ENCODE measurements around the gene TNFRSF19. TPM values are rescaled to one million over a fixed set of nuclear protein-coding genes. Genes with fewer than 3 reads are reported as not detected.
A peak's percentile ranks its signal among the peaks of the same experiment; 100 is the strongest.

Gene TNFRSF19
- total RNA-seq, 1 experiment from 2014 or later: 63.4 TPM

DNA sequence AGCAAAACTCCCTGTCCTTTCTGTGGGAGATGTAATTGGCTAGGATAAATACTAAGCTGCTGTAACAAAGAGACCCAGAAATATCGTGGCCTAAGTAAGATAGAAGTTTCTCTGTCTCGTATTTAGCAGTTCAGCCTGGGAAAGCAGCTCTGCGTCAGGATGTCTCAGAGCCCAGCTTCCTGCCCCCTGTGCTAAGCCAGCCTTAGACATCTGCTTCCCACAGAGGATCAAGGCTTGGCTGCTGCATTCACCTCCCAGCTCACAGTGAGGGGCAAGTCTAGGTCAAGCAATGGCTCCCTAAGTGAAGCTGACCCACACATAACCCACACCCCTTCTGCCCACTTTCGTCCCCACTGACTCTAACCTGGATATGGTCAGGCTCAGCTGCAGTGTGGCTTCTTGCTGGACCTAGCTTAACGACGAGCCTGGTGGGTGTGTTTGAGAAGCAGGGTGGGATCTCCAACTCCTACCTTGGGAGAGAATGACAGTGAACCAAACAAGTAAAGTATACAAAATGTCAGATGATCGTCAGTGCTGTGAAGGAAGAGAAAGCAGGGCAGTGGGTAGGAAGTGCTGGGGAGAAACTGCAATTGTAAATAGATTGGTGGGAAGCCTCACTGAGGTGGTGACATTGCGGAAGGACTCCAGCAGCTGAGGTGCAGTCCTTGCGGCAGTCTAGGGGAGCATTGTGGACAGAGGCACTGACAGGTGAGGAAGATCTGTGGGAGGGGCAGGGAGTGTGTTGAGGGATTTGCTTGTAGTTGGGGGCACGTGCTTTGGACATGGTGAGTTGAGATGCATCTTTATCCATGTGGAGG is 82.9 kb downstream of the TNFRSF19 start:
- no peaks in the 10 kb centered on the region for H3K36me3 ChIP-seq (ENCODE audit: control insufficient read depth, insufficient read depth, low read length)
- CTCF ChIA-PET: no interaction called here
- Mint-ChIP-seq H3K36me3 (ENCODE audit: insufficient read depth, unreplicated experiment) (peaks cover 11% of the 10 kb centered on the region), H3K27ac (ENCODE audit: unreplicated experiment) (peak overlapping the region; percentile 42), H3K4me3 (ENCODE audit: unreplicated experiment) (peak overlapping the region; percentile 1), H3K27me3 (ENCODE audit: insufficient read depth, unreplicated experiment) (no peaks in the 10 kb centered on the region), H3K4me1 (ENCODE audit: low read depth, unreplicated experiment) (peaks cover 47% of the 10 kb centered on the region), H3K9me3 (ENCODE audit: unreplicated experiment) (no peaks in the 10 kb centered on the region)
- H3K4me1 ChIP-seq: peaks cover 46% of the 10 kb centered on the region
- intact Hi-C loops (cut with micrococcal nuclease; ENCODE audit: unreplicated experiment): no loop called here
- TF ChIP-seq, protein P1, sequence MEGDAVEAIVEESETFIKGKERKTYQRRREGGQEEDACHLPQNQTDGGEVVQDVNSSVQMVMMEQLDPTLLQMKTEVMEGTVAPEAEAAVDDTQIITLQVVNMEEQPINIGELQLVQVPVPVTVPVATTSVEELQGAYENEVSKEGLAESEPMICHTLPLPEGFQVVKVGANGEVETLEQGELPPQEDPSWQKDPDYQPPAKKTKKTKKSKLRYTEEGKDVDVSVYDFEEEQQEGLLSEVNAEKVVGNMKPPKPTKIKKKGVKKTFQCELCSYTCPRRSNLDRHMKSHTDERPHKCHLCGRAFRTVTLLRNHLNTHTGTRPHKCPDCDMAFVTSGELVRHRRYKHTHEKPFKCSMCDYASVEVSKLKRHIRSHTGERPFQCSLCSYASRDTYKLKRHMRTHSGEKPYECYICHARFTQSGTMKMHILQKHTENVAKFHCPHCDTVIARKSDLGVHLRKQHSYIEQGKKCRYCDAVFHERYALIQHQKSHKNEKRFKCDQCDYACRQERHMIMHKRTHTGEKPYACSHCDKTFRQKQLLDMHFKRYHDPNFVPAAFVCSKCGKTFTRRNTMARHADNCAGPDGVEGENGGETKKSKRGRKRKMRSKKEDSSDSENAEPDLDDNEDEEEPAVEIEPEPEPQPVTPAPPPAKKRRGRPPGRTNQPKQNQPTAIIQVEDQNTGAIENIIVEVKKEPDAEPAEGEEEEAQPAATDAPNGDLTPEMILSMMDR (IDR thresholded peaks at IDR 0.05; ENCODE audit: insufficient read depth in 1 of 2, low read depth in 1 of 2, low read length in 1 of 2, severe bottlenecking in 1 of 2, unreplicated experiment in 1 of 2): no peak
- DNase-seq: no peak
- H3K9me3 ChIP-seq: no peaks in the 10 kb centered on the region
- POLR2A ChIA-PET: no interaction called here
- H3K4me3 ChIP-seq (ENCODE audit: low read depth, low read length): no peak overlapping the region
- no peaks in the 10 kb centered on the region for H3K27me3 ChIP-seq (replicated peaks; ENCODE audit: control insufficient read depth, insufficient read depth, low read length)
- no TSS peak for BruUV-seq (replicated peaks)

DNA sequence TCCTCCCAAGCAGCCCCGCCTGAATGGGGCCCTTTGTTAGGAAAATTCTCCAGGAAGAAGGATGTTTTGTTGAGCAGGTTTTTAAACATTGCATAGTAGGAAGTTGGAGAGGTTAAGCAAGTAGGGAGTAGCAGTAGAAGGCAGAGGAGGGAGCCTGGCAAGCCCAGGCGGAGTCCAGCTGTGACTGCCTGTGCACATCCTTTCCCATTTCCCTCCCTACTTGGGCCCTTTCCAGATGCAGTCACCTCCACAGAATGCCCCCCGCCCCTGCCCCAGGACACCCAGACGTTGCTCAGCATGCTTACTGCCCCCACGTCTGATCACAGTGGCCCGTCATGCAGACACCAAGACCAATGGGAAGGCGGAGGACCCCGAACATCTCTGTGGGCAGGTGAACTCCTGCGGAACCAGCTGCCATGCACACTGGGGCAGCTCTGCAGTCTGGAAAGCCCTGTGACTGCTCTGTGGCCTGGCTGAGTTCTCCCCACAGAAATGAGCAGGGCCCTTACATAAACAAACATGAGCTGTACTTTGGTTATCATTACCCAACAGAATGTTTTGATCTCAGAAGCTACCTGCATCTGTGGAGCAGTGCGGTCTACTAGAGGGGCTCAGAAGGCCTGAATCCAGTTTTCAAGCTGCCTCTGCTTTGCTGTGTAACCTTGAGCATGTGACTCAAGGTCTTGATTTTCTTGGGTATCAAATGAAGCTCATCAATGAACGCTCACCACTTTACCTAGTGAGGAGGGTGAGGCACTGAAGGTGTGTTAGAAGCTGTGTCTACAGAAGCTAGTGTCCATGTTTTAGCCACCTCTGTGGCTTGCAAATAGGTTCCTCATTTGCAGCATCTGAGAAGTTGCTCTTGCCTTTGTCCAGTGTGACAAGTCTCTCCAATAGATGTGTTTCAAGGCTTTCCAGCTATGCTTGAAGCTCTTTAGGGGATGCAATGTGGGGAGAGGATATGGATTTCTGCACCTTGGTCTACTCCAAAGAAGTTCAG is 84.2 kb downstream of the TNFRSF19 start:
- BruUV-seq (replicated peaks): no TSS peak
- Histone ChIP-seq H3K4me3 (ENCODE audit: low read depth, low read length) (no peak overlapping the region), H3K4me1 (peaks cover 49% of the 10 kb centered on the region), H3K36me3 (ENCODE audit: control insufficient read depth, insufficient read depth, low read length) (no peaks in the 10 kb centered on the region), H3K9me3 (no peaks in the 10 kb centered on the region), H3K27me3 (replicated peaks; ENCODE audit: control insufficient read depth, insufficient read depth, low read length) (no peaks in the 10 kb centered on the region)
- no peak for DNase-seq
- intact Hi-C loops (cut with micrococcal nuclease; ENCODE audit: unreplicated experiment): loop anchor here (5.0 kb wide), 1 partner anchor 77 kb away; no protein-coding TSS in a partner anchor
- no peaks in the 10 kb centered on the region for H3K27me3 Mint-ChIP-seq (ENCODE audit: insufficient read depth, unreplicated experiment)
- peaks cover 43% of the 10 kb centered on the region for H3K4me1 Mint-ChIP-seq (ENCODE audit: low read depth, unreplicated experiment)
- ChIA-PET CTCF (interaction anchor here (1.0 to 1.1 kb wide), 2 partner anchors 13 to 76 kb away, joined by 4 to 5 read pairs; no protein-coding TSS in a partner anchor), POLR2A (no interaction called here)
- no peak overlapping the region for H3K4me3 Mint-ChIP-seq (ENCODE audit: unreplicated experiment)
- H3K9me3 Mint-ChIP-seq (ENCODE audit: unreplicated experiment): no peaks in the 10 kb centered on the region
- TF ChIP-seq, protein P1 (IDR thresholded peaks at IDR 0.05; ENCODE audit: insufficient read depth in 1 of 2, low read depth in 1 of 2, low read length in 1 of 2, severe bottlenecking in 1 of 2, unreplicated experiment in 1 of 2): no peak
- H3K27ac Mint-ChIP-seq (ENCODE audit: unreplicated experiment): peak overlapping the region; percentile 42
- peaks cover 18% of the 10 kb centered on the region for H3K36me3 Mint-ChIP-seq (ENCODE audit: insufficient read depth, unreplicated experiment)

DNA sequence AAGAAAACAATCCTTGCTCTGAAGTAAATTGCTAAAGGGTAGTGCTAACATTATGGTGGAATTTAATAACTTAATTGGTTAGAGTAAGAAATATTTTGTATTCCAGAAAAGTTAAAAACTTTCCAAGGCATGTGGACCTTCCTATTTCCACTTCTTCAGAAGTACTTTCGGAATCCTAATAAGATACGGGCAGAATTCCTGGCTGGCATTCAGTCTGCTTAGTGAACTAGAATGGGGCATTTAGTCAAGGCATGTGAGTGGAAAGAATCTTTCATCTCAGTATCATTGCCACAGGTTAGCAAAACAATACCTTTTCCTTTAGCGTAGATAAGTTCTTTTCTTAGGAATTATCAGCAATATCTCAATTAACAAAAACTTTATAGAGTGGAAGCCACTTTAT is 85.1 kb downstream of the TNFRSF19 start:
- POLR2A ChIA-PET: no interaction called here
- no peak overlapping the region for H3K4me3 ChIP-seq (ENCODE audit: low read depth, low read length)
- CTCF ChIA-PET: no interaction called here
- Mint-ChIP-seq H3K36me3 (ENCODE audit: insufficient read depth, unreplicated experiment) (peaks cover 24% of the 10 kb centered on the region), H3K9me3 (ENCODE audit: unreplicated experiment) (no peaks in the 10 kb centered on the region), H3K27me3 (ENCODE audit: insufficient read depth, unreplicated experiment) (no peaks in the 10 kb centered on the region), H3K4me3 (ENCODE audit: unreplicated experiment) (no peak overlapping the region), H3K27ac (ENCODE audit: unreplicated experiment) (peak overlapping the region; percentile 40), H3K4me1 (ENCODE audit: low read depth, unreplicated experiment) (peaks cover 38% of the 10 kb centered on the region)
- no TSS peak for BruUV-seq (replicated peaks)
- no peaks in the 10 kb centered on the region for H3K27me3 ChIP-seq (replicated peaks; ENCODE audit: control insufficient read depth, insufficient read depth, low read length)
- intact Hi-C loops (cut with micrococcal nuclease; ENCODE audit: unreplicated experiment): loop anchor here (5.0 kb wide), 1 partner anchor 78 kb away; no protein-coding TSS in a partner anchor
- no peaks in the 10 kb centered on the region for H3K9me3 ChIP-seq
- H3K4me1 ChIP-seq: peaks cover 49% of the 10 kb centered on the region
- no peaks in the 10 kb centered on the region for H3K36me3 ChIP-seq (ENCODE audit: control insufficient read depth, insufficient read depth, low read length)
- DNase-seq: no peak
- TF ChIP-seq, protein P1 (IDR thresholded peaks at IDR 0.05; ENCODE audit: insufficient read depth in 1 of 2, low read depth in 1 of 2, low read length in 1 of 2, severe bottlenecking in 1 of 2, unreplicated experiment in 1 of 2): no peak
